B cell (primary cell): Measurements from ENCODE around the gene GNB1. TPM values are rescaled to one million over a fixed set of nuclear protein-coding genes. Genes with fewer than 3 reads are reported as not detected.

ENCODE experiments used
- ATAC-seq: fragments of 200-7000 bp; cut with Tn5 transposase; one replicate; pipeline ENCODE4 v1.10.0; 2021; ENCODE audit warnings: low read depth, mild to moderate bottlenecking, moderate number of reproducible peaks, moderate library complexity
- CTCF ChIA-PET: fragments of 350-600 bp; sonication (Branson Sonifier 250); formaldehyde crosslinking; loops from one replicate; lab custom pipeline; 2021; ENCODE audit warnings: antibody characterized with exemption, inconsistent platforms; lab: Charles Lee
- POLR2A ChIA-PET: fragments of 350-600 bp; sonication (Branson Sonifier 250); formaldehyde crosslinking; loops from one replicate; lab custom pipeline; 2021; ENCODE audit warnings: antibody characterized with exemption; lab: Charles Lee
- DNase-seq: peaks from one replicate; pipeline ENCODE4 v3.0.0; 2013
- H2AFZ ChIP-seq: 2 replicates; pipeline ENCODE4 v1.6.1; 2012; ENCODE audit warnings: mild to moderate bottlenecking, low read depth, low read length; ENCODE audit not compliant: insufficient read depth, poor library complexity, severe bottlenecking
- H3K27ac ChIP-seq, 2 donors: 1 replicate in 1 of 2; 2 replicates in 1 of 2; pipeline ENCODE4 v1.5.1; 2012 to 2013; ENCODE audit warnings: low read length in 2 of 2, mild to moderate bottlenecking in 2 of 2, moderate library complexity in 1 of 2
- H3K27me3 ChIP-seq, 4 experiments: fragments of 200-600 bp in 1 of 4; sonication (generic) in 1 of 4; replicated peaks in 1 of 4; 1 replicate in 2 of 4; 2 replicates in 2 of 4; pipeline versions ENCODE4 v1.6.1 to v1.7.0; 2013 to 2016; ENCODE audit warnings: low read length in 3 of 4, mild to moderate bottlenecking in 2 of 4, mixed read lengths in 1 of 4, moderate library complexity in 1 of 4; ENCODE audit not compliant: insufficient read depth in 4 of 4, control insufficient read depth in 3 of 4; ENCODE audit errors: control extremely low read depth in 1 of 4
- H3K36me3 ChIP-seq, 2 experiments: replicated peaks in 1 of 2; 1 replicate in 1 of 2; 2 replicates in 1 of 2; pipeline versions ENCODE4 v1.6.1 to v1.7.1; 2013; ENCODE audit warnings: low read length in 1 of 2; ENCODE audit not compliant: insufficient read depth in 2 of 2, control insufficient read depth in 1 of 2; ENCODE audit errors: control extremely low read depth in 1 of 2, extremely low read depth in 1 of 2
- H3K4me1 ChIP-seq, 2 donors: fragments of 200-600 bp in 1 of 2; sonication (generic) in 1 of 2; 1 replicate in 1 of 2; 2 replicates in 1 of 2; pipeline versions ENCODE4 v1.5.1 to v1.6.1; 2013 to 2017; ENCODE audit warnings: low read length in 2 of 2; ENCODE audit not compliant: control insufficient read depth in 2 of 2, insufficient read depth in 2 of 2
- H3K4me2 ChIP-seq: replicated peaks from 2 replicates; pipeline ENCODE3; 2012; ENCODE audit warnings: mild to moderate bottlenecking, low read depth, low read length; ENCODE audit not compliant: poor library complexity, severe bottlenecking
- H3K4me3 ChIP-seq, 5 experiments: fragments of 200-600 bp in 1 of 5; sonication (generic) in 1 of 5; 1 replicate in 3 of 5; 2 replicates in 2 of 5; pipeline versions ENCODE4 v1.5.1 to v1.7.0; 2011 to 2016; ENCODE audit warnings: low read length in 4 of 5, mild to moderate bottlenecking in 4 of 5, low read depth in 2 of 5, control low read depth in 1 of 5, moderate library complexity in 1 of 5; ENCODE audit not compliant: insufficient read depth in 1 of 5; ENCODE audit errors: control extremely low read depth in 1 of 5, extremely low read depth in 1 of 5
- H3K79me2 ChIP-seq: fragments of 200-600 bp; sonication (generic); one replicate; pipeline ENCODE4 v1.6.0; 2016; ENCODE audit warnings: low read length; ENCODE audit not compliant: control insufficient read depth, insufficient read depth
- H3K9ac ChIP-seq: fragments of 200-600 bp; sonication (generic); 2 replicates; pipeline ENCODE4 v1.6.1; 2017; ENCODE audit warnings: mild to moderate bottlenecking, low read length, moderate library complexity
- H3K9me3 ChIP-seq, 3 donors: one replicate each; pipeline versions ENCODE4 v1.6.1 to v1.7.1; 2013; ENCODE audit warnings: low read length in 2 of 3; ENCODE audit not compliant: control insufficient read depth in 2 of 3, insufficient read depth in 1 of 3; ENCODE audit errors: control extremely low read depth in 1 of 3
- H4K20me1 ChIP-seq: 2 replicates; pipeline ENCODE4 v1.6.0; 2012; ENCODE audit warnings: mild to moderate bottlenecking, low read length; ENCODE audit not compliant: insufficient read depth, control insufficient read depth, poor library complexity, severe bottlenecking
- H3K27ac Mint-ChIP-seq: one replicate; pipeline ENCODE4 v1.8.0; 2021; ENCODE audit warnings: mixed read lengths
- H3K27me3 Mint-ChIP-seq: one replicate; pipeline ENCODE4 v1.8.0; 2021; ENCODE audit warnings: mixed read lengths
- H3K4me1 Mint-ChIP-seq: one replicate; pipeline ENCODE4 v1.8.0; 2021; ENCODE audit warnings: mixed read lengths
- H3K4me3 Mint-ChIP-seq: one replicate; pipeline ENCODE4 v1.8.0; 2021; ENCODE audit warnings: mixed read lengths
- H3K9me3 Mint-ChIP-seq: one replicate; pipeline ENCODE4 v1.8.0; 2022; ENCODE audit warnings: mixed read lengths; ENCODE audit not compliant: insufficient read depth
- EZH2 ChIP-seq: IDR thresholded peaks from 2 replicates; pipeline ENCODE4 v1.6.1; 2012; ENCODE audit warnings: borderline replicate concordance, low read depth, mild to moderate bottlenecking, moderate library complexity, low read length; ENCODE audit not compliant: insufficient read depth, poor library complexity, severe bottlenecking
- WGBS: methylation state at CpG from one replicate; pipeline ENCODE4 v1.1.5; 2013; ENCODE audit warnings: missing lambda C conversion rate; ENCODE audit not compliant: insufficient coverage; 5-methylcytosine and 5-hydroxymethylcytosine counted together
- intact Hi-C: fragments of 100-400 bp; cut with micrococcal nuclease; formaldehyde crosslinking; loops from one replicate; pipeline ENCODE4 v1.10.0; 2022
- polyA plus RNA-seq: library from polyadenylated mRNA; depleted of rRNA; stranded (reverse); fragments of >200 nt; gene quantifications from 2 replicates; pipeline ENCODE4 v1.2.3, GENCODE V29; 2012
- total RNA-seq, 2 donors: library from RNA; stranded (reverse); fragments of 120-200 nt in 1 of 2; gene quantifications; 1 replicate in 1 of 2; 2 replicates in 1 of 2; pipeline versions ENCODE4 v1.2.3 to v1.2.4, GENCODE V29; 2013 to 2022
- TF ChIP-seq, protein P1 (sequence below): fragments of 200-600 bp; IDR thresholded peaks from one replicate; pipeline ENCODE4 v1.8.0; 2022; ENCODE audit warnings: antibody characterized with exemption, mild to moderate bottlenecking

The GNB1 gene
- total and polyA plus RNA-seq, 2 donors (not counting 1 experiment from before 2014, with no cell fraction given): 249 to 269 TPM

DNA sequence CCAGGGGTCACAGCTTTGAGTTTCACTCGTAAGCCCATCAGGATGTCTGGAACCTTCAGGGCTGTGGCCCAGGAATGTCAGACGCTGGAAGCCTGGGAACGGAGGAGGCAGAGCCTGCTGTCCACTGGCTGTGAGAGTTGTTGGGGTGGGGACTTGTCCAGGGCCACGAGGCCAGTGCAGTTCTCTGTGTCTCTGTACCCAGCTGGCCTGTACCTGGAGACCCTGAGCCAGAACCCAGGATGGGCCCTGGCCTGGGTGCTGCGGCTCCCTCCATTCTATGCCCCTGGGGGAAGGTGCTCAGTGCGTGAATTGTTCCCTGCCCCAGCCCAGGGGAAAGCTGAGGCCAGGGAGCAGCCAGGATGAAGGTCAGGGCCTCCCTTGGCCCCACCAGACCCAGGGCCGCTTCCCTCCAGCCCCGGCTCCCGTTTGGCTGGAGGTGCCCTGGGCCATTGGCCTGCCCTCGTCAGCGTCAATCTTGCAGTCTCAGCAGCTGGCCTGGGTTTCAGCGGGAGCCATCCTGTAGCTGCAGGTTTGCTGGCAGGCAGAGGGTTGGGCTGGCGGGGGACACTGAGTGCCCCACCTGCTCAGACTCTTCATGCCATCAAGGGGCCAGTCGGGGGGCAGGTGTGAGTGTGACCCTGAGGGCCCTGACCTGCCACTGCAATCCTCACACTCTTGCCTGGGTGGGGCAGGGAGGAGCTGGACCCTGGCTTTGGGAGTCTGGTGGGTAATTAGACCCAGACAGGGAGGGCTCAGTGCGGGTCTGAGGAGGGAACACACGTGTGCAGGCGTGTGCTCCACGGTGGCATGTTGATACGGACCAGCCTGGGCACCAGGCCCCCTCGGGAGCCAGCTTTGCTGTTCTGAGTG, 23.4 kb upstream of the GNB1 start:
- H3K4me2 ChIP-seq: no peak overlapping the region
- H3K9ac ChIP-seq: no peak overlapping the region
- H3K4me1 Mint-ChIP-seq: peaks cover 7% of the 10 kb centered on the region
- peaks cover 0 to 16% (median 0%) of the 10 kb centered on the region in 3 donors for H3K9me3 ChIP-seq
- H3K36me3 ChIP-seq: no peaks in the 10 kb centered on the region
- H3K27ac Mint-ChIP-seq: no peak overlapping the region
- no peak overlapping the region for H2AFZ ChIP-seq
- peak; percentile 25 for DNase-seq
- intact Hi-C loops: no loop called here
- peaks cover 5% of the 10 kb centered on the region for H3K79me2 ChIP-seq
- peaks cover 4% of the 10 kb centered on the region for H3K27me3 Mint-ChIP-seq
- POLR2A ChIA-PET: no interaction called here
- no peaks in the 10 kb centered on the region for H3K9me3 Mint-ChIP-seq
- WGBS: 86% methylated on average over 20 of the region's 20 CpGs
- H3K27ac ChIP-seq: no peak overlapping the region
- no peak overlapping the region for H3K4me3 Mint-ChIP-seq
- CTCF ChIA-PET: interaction anchor here (0.6 kb wide), 1 partner anchor 162 kb away, joined by 3 read pairs; no protein-coding TSS in a partner anchor
- peaks cover 15 to 21% of the 10 kb centered on the region in 2 donors for H3K4me1 ChIP-seq
- ATAC-seq: no peak
- peaks cover 0 to 2% (median 0%) of the 10 kb centered on the region in 4 experiments for H3K27me3 ChIP-seq
- no peaks in the 10 kb centered on the region for H4K20me1 ChIP-seq
- TF ChIP-seq, protein P1, sequence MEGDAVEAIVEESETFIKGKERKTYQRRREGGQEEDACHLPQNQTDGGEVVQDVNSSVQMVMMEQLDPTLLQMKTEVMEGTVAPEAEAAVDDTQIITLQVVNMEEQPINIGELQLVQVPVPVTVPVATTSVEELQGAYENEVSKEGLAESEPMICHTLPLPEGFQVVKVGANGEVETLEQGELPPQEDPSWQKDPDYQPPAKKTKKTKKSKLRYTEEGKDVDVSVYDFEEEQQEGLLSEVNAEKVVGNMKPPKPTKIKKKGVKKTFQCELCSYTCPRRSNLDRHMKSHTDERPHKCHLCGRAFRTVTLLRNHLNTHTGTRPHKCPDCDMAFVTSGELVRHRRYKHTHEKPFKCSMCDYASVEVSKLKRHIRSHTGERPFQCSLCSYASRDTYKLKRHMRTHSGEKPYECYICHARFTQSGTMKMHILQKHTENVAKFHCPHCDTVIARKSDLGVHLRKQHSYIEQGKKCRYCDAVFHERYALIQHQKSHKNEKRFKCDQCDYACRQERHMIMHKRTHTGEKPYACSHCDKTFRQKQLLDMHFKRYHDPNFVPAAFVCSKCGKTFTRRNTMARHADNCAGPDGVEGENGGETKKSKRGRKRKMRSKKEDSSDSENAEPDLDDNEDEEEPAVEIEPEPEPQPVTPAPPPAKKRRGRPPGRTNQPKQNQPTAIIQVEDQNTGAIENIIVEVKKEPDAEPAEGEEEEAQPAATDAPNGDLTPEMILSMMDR: no peak
- TF ChIP-seq EZH2: no peak
- H3K4me3 ChIP-seq: no peak overlapping the region
